GM18873 (cell line): ENCODE results near the gene MBIP.
"Not testable (repeated sequence)": the region's sequence is repeated elsewhere in the genome, so short reads cannot be mapped to it uniquely, and the experiment has no call there.

Source experiments
- ATAC-seq: cut with Tn5 transposase; IDR thresholded peaks from one replicate; pipeline ENCODE4 v1.9.1; 2021; ENCODE audit warnings: mild to moderate bottlenecking, moderate library complexity, moderate number of reproducible peaks; ENCODE audit not compliant: unreplicated experiment, low FRiP score

The MBIP gene

GRCh38 chr14:36320200-36320896 is at the start of gene MBIP:
MBIP (minus strand) TSS chr14:36320637; CDS start chr14:36320588, 49 bp downstream.
- ATAC-seq, result peak; percentile 98

- ATAC-seq, result no peak
Measured at GRCh38 chr14:36367985-36368774, 47.7 kb upstream of the MBIP start.

GRCh38 chr14:36365766-36366165 is 45.3 kb upstream of the MBIP start:
- no peak for ATAC-seq

- no peak for ATAC-seq
Measured at GRCh38 chr14:36363704-36364103, 43.3 kb upstream of the MBIP start.

- ATAC-seq, result no peak
Measured at GRCh38 chr14:36362648-36363047, 42.2 kb upstream of the MBIP start.

- no peak for ATAC-seq
Measured at GRCh38 chr14:36361210-36361853, 40.9 kb upstream of the MBIP start.

- no peak for ATAC-seq
Measured at GRCh38 chr14:36356862-36357261, 36.4 kb upstream of the MBIP start.

GRCh38 chr14:36346052-36346451 is 25.6 kb upstream of the MBIP start:
- ATAC-seq, result no peak

- no peak for ATAC-seq
Measured at GRCh38 chr14:36344211-36344610, 23.8 kb upstream of the MBIP start.

- ATAC-seq, result not testable (repeated sequence)
Measured at GRCh38 chr14:36341811-36342210, 21.4 kb upstream of the MBIP start.

GRCh38 chr14:36340276-36340890 is 19.9 kb upstream of the MBIP start:
- ATAC-seq, result no peak

GRCh38 chr14:36339816-36340215 is 19.4 kb upstream of the MBIP start:
- no peak for ATAC-seq

- no peak for ATAC-seq
Measured at GRCh38 chr14:36333119-36333518, 12.7 kb upstream of the MBIP start.

GRCh38 chr14:36327573-36327972 is 7.1 kb upstream of the MBIP start:
- not testable (repeated sequence) for ATAC-seq

GRCh38 chr14:36325853-36326252 is 5.4 kb upstream of the MBIP start:
- ATAC-seq, result no peak

GRCh38 chr14:36324897-36325296 is 4.5 kb upstream of the MBIP start:
- ATAC-seq, result no peak

GRCh38 chr14:36320897-36321381 is 502 bp upstream of the MBIP start:
- peak; percentile 23 for ATAC-seq

- no peak for ATAC-seq
Measured at GRCh38 chr14:36319899-36320199, 588 bp downstream of the MBIP start.

- no peak for ATAC-seq
Measured at GRCh38 chr14:36317650-36318049, 2.8 kb downstream of the MBIP start.

- no peak for ATAC-seq
Measured at GRCh38 chr14:36316131-36316530, 4.3 kb downstream of the MBIP start.
